Osteoblast (primary cell): ENCODE measurements around the gene CCBE1. TPM values are rescaled to one million over a fixed set of nuclear protein-coding genes. Genes with fewer than 3 reads are reported as not detected.

Experiments
- DNase-seq: peaks from one replicate; pipeline ENCODE4 v3.0.0; 2011; ENCODE audit warnings: low spot score, mixed read lengths; ENCODE audit not compliant: insufficient read length; ENCODE audit errors: missing footprints
- H2AFZ ChIP-seq: 2 replicates; pipeline ENCODE4 v1.6.0; 2011; ENCODE audit warnings: mild to moderate bottlenecking, low read length
- H3K27ac ChIP-seq: 2 replicates; pipeline ENCODE4 v1.5.1; 2011; ENCODE audit warnings: mild to moderate bottlenecking, low read depth, low read length, moderate library complexity
- H3K27me3 ChIP-seq: 2 replicates; pipeline ENCODE4 v1.6.0; 2012; ENCODE audit warnings: mild to moderate bottlenecking, control low read depth, inconsistent platforms, low read length, moderate library complexity; ENCODE audit not compliant: insufficient read depth
- H3K36me3 ChIP-seq: 2 replicates; pipeline ENCODE4 v1.5.1; 2011; ENCODE audit warnings: mild to moderate bottlenecking, low read length, control low read depth, moderate library complexity; ENCODE audit not compliant: insufficient read depth
- H3K4me1 ChIP-seq: 2 replicates; pipeline ENCODE4 v1.5.1; 2011; ENCODE audit warnings: mild to moderate bottlenecking, low read length, control low read depth, moderate library complexity; ENCODE audit not compliant: insufficient read depth
- H3K4me2 ChIP-seq: 2 replicates; pipeline ENCODE4 v1.6.0; 2011; ENCODE audit warnings: mild to moderate bottlenecking, low read length; ENCODE audit not compliant: insufficient read depth
- H3K4me3 ChIP-seq: fragments of 200-600 bp; sonication (generic); 3 replicates; pipeline ENCODE4 v1.5.1; 2012; ENCODE audit warnings: mild to moderate bottlenecking, low read length, inconsistent platforms; ENCODE audit not compliant: insufficient read depth
- H3K79me2 ChIP-seq: 2 replicates; pipeline ENCODE4 v1.6.0; 2012; ENCODE audit warnings: mild to moderate bottlenecking, low read length, control low read depth, inconsistent platforms; ENCODE audit not compliant: insufficient read depth
- H3K9me3 ChIP-seq: 2 replicates; pipeline ENCODE4 v1.5.1; 2011; ENCODE audit warnings: low read depth, low read length, control low read depth
- H4K20me1 ChIP-seq: 2 replicates; pipeline ENCODE4 v1.6.0; 2012; ENCODE audit warnings: mild to moderate bottlenecking, low read length, control low read depth; ENCODE audit not compliant: insufficient read depth
- total RNA-seq: library from RNA; depleted of rRNA; stranded (reverse); fragments of >200 nt; gene quantifications from 2 replicates; pipeline ENCODE4 v1.2.3, GENCODE V29; 2012
- TF ChIP-seq, protein P1 (sequence below): IDR thresholded peaks from 2 replicates; pipeline ENCODE4 v1.5.1; 2011; ENCODE audit warnings: mild to moderate bottlenecking, low read depth, low read length, moderate library complexity; ENCODE audit errors: extremely low read depth

The CCBE1 gene
- total RNA-seq, 1 donor, result 51.4 TPM

DNA sequence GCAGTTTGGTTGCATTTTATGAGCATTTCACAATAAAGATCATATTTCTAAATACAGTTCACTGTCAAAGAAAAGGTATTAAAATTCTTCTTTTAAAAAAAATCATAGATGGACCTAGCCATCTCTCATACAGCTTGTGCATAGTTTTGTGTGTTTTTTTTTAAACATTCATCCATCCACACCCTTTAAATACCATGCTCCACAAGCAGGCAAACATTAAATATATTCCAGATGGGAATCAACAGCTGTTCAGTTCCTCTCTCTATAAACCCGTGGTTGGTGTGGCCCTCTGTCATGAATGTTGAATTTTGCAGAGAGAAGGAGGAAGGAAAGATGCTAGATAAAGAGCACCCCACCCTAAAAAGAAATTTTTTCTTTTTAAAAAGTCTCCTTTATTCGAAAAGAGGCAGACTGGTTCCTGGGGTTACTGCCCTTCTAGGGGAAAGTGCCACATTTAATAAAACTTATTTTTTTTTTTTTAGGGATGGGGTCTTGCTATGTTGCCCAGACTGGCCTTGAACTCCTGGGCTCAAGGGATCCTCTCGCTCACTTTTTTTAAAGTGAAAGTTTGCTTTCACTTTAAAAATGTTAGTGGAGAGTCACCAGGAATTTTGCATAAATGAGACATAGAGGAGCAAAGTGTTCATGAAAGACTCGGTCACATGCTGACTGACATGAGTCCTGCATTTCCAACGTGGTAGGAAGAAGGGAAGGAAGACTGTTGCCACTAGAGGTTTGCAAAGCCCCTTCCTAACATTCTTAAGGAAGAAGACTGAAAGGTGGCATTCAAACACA, 264.2 kb downstream of the CCBE1 start:
- no peaks in the 10 kb centered on the region for H3K27me3 ChIP-seq
- no peak for DNase-seq
- no peaks in the 10 kb centered on the region for H3K79me2 ChIP-seq
- no peaks in the 10 kb centered on the region for H3K9me3 ChIP-seq
- TF ChIP-seq, protein P1, sequence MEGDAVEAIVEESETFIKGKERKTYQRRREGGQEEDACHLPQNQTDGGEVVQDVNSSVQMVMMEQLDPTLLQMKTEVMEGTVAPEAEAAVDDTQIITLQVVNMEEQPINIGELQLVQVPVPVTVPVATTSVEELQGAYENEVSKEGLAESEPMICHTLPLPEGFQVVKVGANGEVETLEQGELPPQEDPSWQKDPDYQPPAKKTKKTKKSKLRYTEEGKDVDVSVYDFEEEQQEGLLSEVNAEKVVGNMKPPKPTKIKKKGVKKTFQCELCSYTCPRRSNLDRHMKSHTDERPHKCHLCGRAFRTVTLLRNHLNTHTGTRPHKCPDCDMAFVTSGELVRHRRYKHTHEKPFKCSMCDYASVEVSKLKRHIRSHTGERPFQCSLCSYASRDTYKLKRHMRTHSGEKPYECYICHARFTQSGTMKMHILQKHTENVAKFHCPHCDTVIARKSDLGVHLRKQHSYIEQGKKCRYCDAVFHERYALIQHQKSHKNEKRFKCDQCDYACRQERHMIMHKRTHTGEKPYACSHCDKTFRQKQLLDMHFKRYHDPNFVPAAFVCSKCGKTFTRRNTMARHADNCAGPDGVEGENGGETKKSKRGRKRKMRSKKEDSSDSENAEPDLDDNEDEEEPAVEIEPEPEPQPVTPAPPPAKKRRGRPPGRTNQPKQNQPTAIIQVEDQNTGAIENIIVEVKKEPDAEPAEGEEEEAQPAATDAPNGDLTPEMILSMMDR, result no peak
- peaks cover 27% of the 10 kb centered on the region for H3K36me3 ChIP-seq
- no peaks in the 10 kb centered on the region for H3K4me1 ChIP-seq
- H3K4me2 ChIP-seq, result no peak overlapping the region
- H4K20me1 ChIP-seq, result no peaks in the 10 kb centered on the region
- H3K4me3 ChIP-seq, result no peak overlapping the region
- H2AFZ ChIP-seq, result no peak overlapping the region
- no peak overlapping the region for H3K27ac ChIP-seq

DNA sequence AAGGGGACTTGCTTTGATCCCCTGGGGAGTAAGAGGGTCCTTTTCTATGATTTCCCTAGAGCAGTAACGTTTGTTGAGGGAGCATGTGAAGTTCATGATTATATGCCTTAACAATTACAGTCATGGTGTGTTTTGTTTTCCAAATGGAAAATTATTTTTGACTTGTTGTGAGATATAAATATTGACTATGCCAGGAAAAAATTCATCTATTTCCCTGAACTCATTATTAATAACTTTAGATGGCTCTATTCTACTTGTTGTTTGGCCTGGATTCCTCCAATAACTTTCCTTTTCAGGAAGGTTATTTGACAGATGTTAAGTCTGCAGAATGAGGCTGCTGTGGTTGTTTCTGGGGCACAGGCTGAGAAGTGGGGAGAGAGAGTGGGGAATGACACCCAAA, 266.1 kb downstream of the CCBE1 start:
- Histone ChIP-seq H3K27me3 (no peaks in the 10 kb centered on the region), H3K4me2 (no peak overlapping the region), H3K36me3 (peaks cover 13% of the 10 kb centered on the region), H3K9me3 (no peaks in the 10 kb centered on the region), H2AFZ (no peak overlapping the region), H3K4me1 (no peaks in the 10 kb centered on the region), H3K4me3 (no peak overlapping the region), H4K20me1 (no peaks in the 10 kb centered on the region), H3K27ac (no peak overlapping the region), H3K79me2 (no peaks in the 10 kb centered on the region)
- TF ChIP-seq, protein P1, result no peak
- no peak for DNase-seq

DNA sequence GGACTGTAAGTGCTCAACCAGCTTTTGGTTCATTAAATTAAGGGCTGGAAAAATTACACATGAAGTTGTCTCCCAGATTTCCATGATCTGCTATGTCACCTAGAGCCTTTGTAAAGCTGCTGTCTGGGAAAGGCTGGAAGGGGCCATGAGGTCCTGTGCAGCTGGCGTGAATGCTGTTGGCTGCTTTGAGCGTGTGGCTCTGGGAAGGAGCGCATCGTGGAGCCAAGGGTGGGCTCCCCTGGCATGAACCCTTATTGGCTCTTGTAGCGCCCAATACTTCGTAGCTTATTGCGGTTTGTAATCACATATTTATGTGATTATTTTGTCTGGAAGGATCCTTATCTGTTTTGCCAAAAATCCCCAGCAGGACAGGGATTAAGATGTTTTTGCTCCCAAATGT, 267.6 kb downstream of the CCBE1 start:
- Histone ChIP-seq H3K4me1 (no peaks in the 10 kb centered on the region), H3K4me2 (no peak overlapping the region), H3K79me2 (no peaks in the 10 kb centered on the region), H2AFZ (no peak overlapping the region), H3K36me3 (peaks cover 4% of the 10 kb centered on the region), H3K27me3 (no peaks in the 10 kb centered on the region), H4K20me1 (no peaks in the 10 kb centered on the region), H3K9me3 (no peaks in the 10 kb centered on the region), H3K4me3 (no peak overlapping the region), H3K27ac (no peak overlapping the region)
- no peak for DNase-seq
- TF ChIP-seq, protein P1, result no peak

DNA sequence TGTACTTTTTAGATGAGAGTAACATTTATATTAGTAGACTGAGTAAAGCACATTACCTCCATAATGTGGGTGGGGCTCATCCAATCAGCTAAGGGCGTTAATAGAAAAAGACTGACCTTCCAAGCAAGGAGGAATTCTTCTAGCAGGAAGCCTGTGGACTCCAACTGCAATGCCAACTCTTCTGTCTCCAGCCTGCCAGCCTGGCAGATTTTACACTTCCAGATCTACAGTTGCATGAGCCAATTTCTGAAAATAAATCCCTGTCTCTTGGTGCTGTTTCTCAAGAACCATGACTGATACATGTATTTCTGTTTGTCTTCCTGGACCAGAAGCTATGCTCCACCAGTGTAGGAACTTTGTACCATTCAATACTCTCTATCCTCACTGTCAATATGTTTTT, 269.2 kb downstream of the CCBE1 start:
- H3K27me3 ChIP-seq, result no peaks in the 10 kb centered on the region
- no peak overlapping the region for H2AFZ ChIP-seq
- no peak for DNase-seq
- H3K4me2 ChIP-seq, result no peak overlapping the region
- no peaks in the 10 kb centered on the region for H3K36me3 ChIP-seq
- H3K27ac ChIP-seq, result no peak overlapping the region
- no peaks in the 10 kb centered on the region for H3K9me3 ChIP-seq
- TF ChIP-seq, protein P1, result no peak
- H3K79me2 ChIP-seq, result no peaks in the 10 kb centered on the region
- H3K4me1 ChIP-seq, result no peaks in the 10 kb centered on the region
- H4K20me1 ChIP-seq, result no peaks in the 10 kb centered on the region
- no peak overlapping the region for H3K4me3 ChIP-seq
